ENCODE results near the gene CISH.

The CISH gene

GRCh38 chr3:50652709-50653108, 41.1 kb upstream of the CISH start:
- no peaks in the 10 kb centered on the region for H3K4me1 ChIP-seq
- no peak overlapping the region for H3K4me3 ChIP-seq
- H3K27ac ChIP-seq = no peak overlapping the region
- H3K36me3 ChIP-seq = peaks cover 16% of the 10 kb centered on the region
- H3K9me3 ChIP-seq = no peaks in the 10 kb centered on the region
- H3K9ac ChIP-seq = no peak overlapping the region
- no peaks in the 10 kb centered on the region for H3K27me3 ChIP-seq
- no peaks in the 10 kb centered on the region for H4K20me1 ChIP-seq
- TF ChIP-seq Cebpa-rat (IDR thresholded peaks at IDR 0.05) = no peak
- H3K4me2 ChIP-seq = no peak overlapping the region

GRCh38 chr3:50651920-50652529, 40.5 kb upstream of the CISH start:
- Histone ChIP-seq H3K27me3 (no peaks in the 10 kb centered on the region), H3K4me1 (no peaks in the 10 kb centered on the region), H3K27ac (no peak overlapping the region), H3K9me3 (no peaks in the 10 kb centered on the region), H3K4me3 (no peak overlapping the region), H3K4me2 (no peak overlapping the region), H3K36me3 (peaks cover 23% of the 10 kb centered on the region), H4K20me1 (no peaks in the 10 kb centered on the region), H3K9ac (no peak overlapping the region)
- no peak for TF ChIP-seq Cebpa-rat (IDR thresholded peaks at IDR 0.05)

- Histone ChIP-seq H3K9ac (no peak overlapping the region), H3K36me3 (peaks cover 29% of the 10 kb centered on the region), H3K4me2 (no peak overlapping the region), H4K20me1 (no peaks in the 10 kb centered on the region), H3K27ac (no peak overlapping the region), H3K4me1 (no peaks in the 10 kb centered on the region), H3K9me3 (no peaks in the 10 kb centered on the region), H3K27me3 (no peaks in the 10 kb centered on the region), H3K4me3 (no peak overlapping the region)
- no peak for TF ChIP-seq Cebpa-rat (IDR thresholded peaks at IDR 0.05)
Observed at GRCh38 chr3:50651445-50651844, 39.9 kb upstream of the CISH start.

- no peak overlapping the region for H3K9ac ChIP-seq
- peaks cover 43% of the 10 kb centered on the region for H3K36me3 ChIP-seq
- TF ChIP-seq Cebpa-rat (IDR thresholded peaks at IDR 0.05) = no peak
- H3K4me1 ChIP-seq = no peaks in the 10 kb centered on the region
- H3K27ac ChIP-seq = no peak overlapping the region
- H3K4me3 ChIP-seq = no peak overlapping the region
- no peaks in the 10 kb centered on the region for H3K27me3 ChIP-seq
- no peak overlapping the region for H3K4me2 ChIP-seq
- H3K9me3 ChIP-seq = no peaks in the 10 kb centered on the region
- H4K20me1 ChIP-seq = no peaks in the 10 kb centered on the region
Observed at GRCh38 chr3:50650018-50650417, 38.4 kb upstream of the CISH start.

- Histone ChIP-seq H3K9ac (no peak overlapping the region), H3K27ac (no peak overlapping the region), H3K36me3 (peaks cover 48% of the 10 kb centered on the region), H3K4me2 (no peak overlapping the region), H3K27me3 (no peaks in the 10 kb centered on the region), H3K4me3 (no peak overlapping the region), H3K4me1 (no peaks in the 10 kb centered on the region), H4K20me1 (no peaks in the 10 kb centered on the region), H3K9me3 (no peaks in the 10 kb centered on the region)
- no peak for TF ChIP-seq Cebpa-rat (IDR thresholded peaks at IDR 0.05)
Observed at GRCh38 chr3:50649451-50649931, 37.9 kb upstream of the CISH start.

GRCh38 chr3:50648944-50649343, 37.4 kb upstream of the CISH start:
- no peaks in the 10 kb centered on the region for H3K9me3 ChIP-seq
- no peak overlapping the region for H3K27ac ChIP-seq
- H3K4me3 ChIP-seq = no peak overlapping the region
- H3K36me3 ChIP-seq = peaks cover 54% of the 10 kb centered on the region
- 0 out of 2 replicates have a peak, but pooled peaks cover 1% of the 10 kb centered on the region for H4K20me1 ChIP-seq
- no peaks in the 10 kb centered on the region for H3K4me1 ChIP-seq
- no peak for TF ChIP-seq Cebpa-rat (IDR thresholded peaks at IDR 0.05)
- H3K4me2 ChIP-seq = no peak overlapping the region
- H3K27me3 ChIP-seq = no peaks in the 10 kb centered on the region
- no peak overlapping the region for H3K9ac ChIP-seq

- TF ChIP-seq Cebpa-rat (IDR thresholded peaks at IDR 0.05) = no peak
- no peak overlapping the region for H3K27ac ChIP-seq
Observed at GRCh38 chr3:50648313-50648712, 36.7 kb upstream of the CISH start.

GRCh38 chr3:50645378-50645777, 33.8 kb upstream of the CISH start:
- Histone ChIP-seq H3K27me3 (no peaks in the 10 kb centered on the region), H3K9me3 (no peaks in the 10 kb centered on the region), H3K4me1 (no peaks in the 10 kb centered on the region), H3K4me3 (no peak overlapping the region), H3K9ac (no peak overlapping the region), H4K20me1 (0 out of 2 replicates have a peak, but pooled peaks cover 9% of the 10 kb centered on the region), H3K27ac (no peak overlapping the region), H3K36me3 (peaks cover 90% of the 10 kb centered on the region), H3K4me2 (no peak overlapping the region)
- no peak for TF ChIP-seq Cebpa-rat (IDR thresholded peaks at IDR 0.05)

More at GRCh38 chr3:50648313-50648712, 36.7 kb upstream of the CISH start:
- Histone ChIP-seq H3K4me1 (no peaks in the 10 kb centered on the region), H3K4me3 (no peak overlapping the region), H3K27me3 (no peaks in the 10 kb centered on the region), H3K9ac (no peak overlapping the region), H3K36me3 (peaks cover 60% of the 10 kb centered on the region), H3K9me3 (no peaks in the 10 kb centered on the region), H3K4me2 (no peak overlapping the region), H4K20me1 (0 out of 2 replicates have a peak, but pooled peaks cover 5% of the 10 kb centered on the region)

GRCh38 chr3:50644561-50644960, 33.0 kb upstream of the CISH start:
- Histone ChIP-seq H3K4me1 (no peaks in the 10 kb centered on the region), H3K27ac (no peak overlapping the region), H3K27me3 (no peaks in the 10 kb centered on the region), H4K20me1 (peaks cover 18% of the 10 kb centered on the region), H3K4me2 (no peak overlapping the region), H3K9me3 (no peaks in the 10 kb centered on the region), H3K36me3 (peaks cover 97% of the 10 kb centered on the region), H3K9ac (no peak overlapping the region), H3K4me3 (no peak overlapping the region)
- no peak for TF ChIP-seq Cebpa-rat (IDR thresholded peaks at IDR 0.05)

- Histone ChIP-seq H3K4me3 (no peak overlapping the region), H3K4me1 (no peaks in the 10 kb centered on the region), H3K9ac (no peak overlapping the region), H3K27me3 (no peaks in the 10 kb centered on the region), H3K9me3 (no peaks in the 10 kb centered on the region), H3K27ac (no peak overlapping the region), H4K20me1 (peaks cover 38% of the 10 kb centered on the region), H3K4me2 (no peak overlapping the region), H3K36me3 (peaks cover 84% of the 10 kb centered on the region)
- TF ChIP-seq Cebpa-rat (IDR thresholded peaks at IDR 0.05) = no peak
Observed at GRCh38 chr3:50642382-50642781, 30.8 kb upstream of the CISH start.
